COLO668 (cell line): Measurements from ENCODE around the gene RPRD1B.

ENCODE experiments used
- DNase-seq: peaks from one replicate; lab custom pipeline; 2025; ENCODE audit not compliant: unreplicated experiment; lab: John Stamatoyannopoulos, UW

RPRD1B gene

GRCh38 chr20:38034961-38035360 is 1.4 kb downstream of the RPRD1B start:
- DNase-seq: no peak

GRCh38 chr20:38036366-38036765 is 2.8 kb downstream of the RPRD1B start:
- DNase-seq: no peak

DNA sequence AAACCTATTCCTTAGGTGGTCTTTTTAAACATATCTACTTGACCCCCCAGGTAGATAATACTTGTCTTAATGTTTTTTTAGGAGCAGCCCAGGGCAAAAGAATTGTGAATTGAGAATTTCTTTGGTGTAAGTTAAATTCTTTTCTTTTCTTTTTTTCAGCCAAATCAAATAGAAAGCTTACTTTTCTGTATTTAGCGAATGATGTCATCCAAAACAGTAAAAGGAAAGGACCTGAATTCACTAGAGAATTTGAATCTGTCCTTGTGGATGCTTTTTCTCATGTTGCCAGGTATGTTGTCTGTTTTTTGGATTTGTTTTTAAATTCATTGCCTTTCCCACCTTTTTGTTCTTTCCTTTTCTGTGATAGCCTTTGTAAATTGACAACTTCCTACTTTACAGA is 6.7 kb downstream of the RPRD1B start:
- DNase-seq: no peak

GRCh38 chr20:38043512-38044300 is 10.2 kb downstream of the RPRD1B start:
- DNase-seq: no peak

GRCh38 chr20:38044685-38045084 is 11.1 kb downstream of the RPRD1B start:
- DNase-seq: no peak

DNA sequence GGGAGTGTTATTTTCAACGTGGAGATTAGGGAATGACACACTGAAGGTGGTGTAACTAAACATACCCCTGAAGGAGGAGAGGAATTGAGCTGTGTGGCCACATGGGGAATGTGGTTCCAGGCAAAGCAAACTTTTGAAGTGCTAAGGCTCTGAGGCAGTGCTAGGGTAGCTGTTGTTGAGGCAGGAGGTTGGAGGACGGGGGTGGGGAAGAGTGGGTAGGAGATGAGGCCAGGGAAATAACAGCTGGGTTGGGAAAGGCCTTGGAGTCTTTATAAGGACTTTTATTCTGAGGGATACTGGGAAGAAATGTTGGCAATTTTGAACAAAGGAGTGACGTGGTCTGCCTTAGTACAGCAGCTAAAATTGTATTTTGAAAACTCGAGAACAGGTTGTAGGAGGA is 13.0 kb downstream of the RPRD1B start:
- DNase-seq: no peak

DNA sequence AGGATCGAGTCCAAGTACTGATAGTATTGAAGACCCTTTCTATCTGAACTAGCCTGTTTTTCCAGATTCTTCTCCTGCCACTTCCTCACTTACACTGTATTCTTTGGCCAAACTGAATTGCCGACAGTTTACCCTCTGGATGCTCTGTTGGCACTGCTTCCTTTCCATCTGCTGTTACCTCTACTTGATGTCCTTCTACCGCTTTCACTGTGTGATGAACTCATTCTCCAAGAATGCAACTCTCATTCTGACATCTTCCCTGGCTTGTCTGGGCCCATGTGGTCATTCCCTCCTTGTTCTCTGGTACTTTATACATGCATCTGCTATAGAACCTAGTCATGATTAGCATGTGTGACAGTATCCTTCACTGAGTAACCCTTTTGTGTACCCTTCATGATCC is 16.3 kb downstream of the RPRD1B start:
- DNase-seq: no peak

- DNase-seq: no peak
Observed at GRCh38 chr20:38050686-38051085, 17.1 kb downstream of the RPRD1B start.

DNA sequence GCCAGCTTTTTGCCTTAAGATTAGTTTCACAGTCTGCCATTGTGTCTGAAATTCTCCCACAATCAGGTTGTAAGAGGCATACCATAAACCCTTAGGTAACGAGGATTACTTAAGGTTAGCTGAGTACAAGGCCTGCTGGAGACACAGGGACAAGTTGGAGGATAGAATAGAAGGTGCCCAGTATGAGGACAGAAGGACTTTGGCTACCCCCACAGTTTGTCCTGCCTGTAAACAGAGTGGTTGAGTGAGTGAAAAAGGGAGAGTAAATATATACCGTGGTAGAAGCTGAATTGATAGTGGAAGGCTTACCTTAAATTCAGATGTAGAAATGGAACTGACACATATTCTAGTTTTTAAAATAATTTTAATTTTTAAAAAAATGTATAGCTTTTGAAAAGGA is 19.3 kb downstream of the RPRD1B start:
- DNase-seq: no peak

DNA sequence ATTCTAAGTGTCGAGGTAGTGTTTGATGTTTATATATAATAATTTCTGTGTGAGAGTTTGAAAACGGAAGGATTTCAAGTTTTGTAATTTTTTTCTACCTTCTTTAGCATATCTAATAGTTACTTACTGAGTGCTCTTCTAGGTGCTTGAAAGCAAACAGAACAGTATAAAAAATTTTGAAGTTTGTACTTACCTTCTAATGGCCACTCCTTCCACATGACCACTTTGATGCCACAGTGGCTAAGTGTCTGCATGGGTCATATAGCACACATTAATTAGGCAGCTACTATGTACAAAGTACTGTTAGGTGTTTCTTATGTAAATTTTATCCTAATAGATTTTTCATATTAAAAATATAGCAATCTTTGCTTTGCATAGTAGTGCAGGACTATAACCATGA is 21.1 kb downstream of the RPRD1B start:
- no peak for DNase-seq

DNA sequence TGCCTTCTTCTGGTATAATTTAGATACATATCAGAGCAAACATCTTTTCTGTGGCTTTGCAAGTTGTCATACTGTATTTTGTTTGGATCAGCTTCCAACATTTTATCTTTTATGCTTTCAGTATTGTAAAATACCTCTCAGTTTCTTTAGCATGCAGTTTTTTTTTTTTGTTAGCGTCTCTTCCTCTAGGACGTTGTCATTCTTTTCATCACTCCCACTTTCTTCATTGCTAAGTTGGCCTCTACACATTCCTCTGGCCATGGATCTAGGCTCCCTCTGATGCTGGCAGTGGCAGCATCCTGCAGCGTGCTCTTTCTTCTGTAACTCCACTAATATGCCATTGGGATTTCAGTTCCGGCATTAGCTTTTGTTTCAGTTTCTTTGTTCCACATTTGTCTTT is 21.7 kb downstream of the RPRD1B start:
- no peak for DNase-seq

DNA sequence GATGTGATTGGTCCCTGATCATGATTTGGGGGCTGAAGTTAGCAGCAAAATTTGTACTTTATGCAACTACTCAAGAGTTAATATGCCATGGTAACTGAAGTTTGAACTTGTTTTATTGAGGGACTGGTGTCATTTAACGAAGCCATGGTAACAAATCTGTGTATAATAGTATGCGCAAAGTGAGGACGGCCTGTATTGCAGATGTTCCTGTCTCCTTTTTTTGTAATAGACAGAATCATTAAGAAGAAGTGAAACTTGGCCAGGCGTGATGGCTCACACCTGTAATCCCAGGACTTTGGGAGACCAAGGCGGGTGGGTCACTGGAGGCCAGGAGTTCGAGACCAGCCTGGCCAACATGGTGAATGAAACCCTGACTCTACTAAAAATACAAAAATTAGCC is 22.3 kb downstream of the RPRD1B start:
- DNase-seq: no peak

DNA sequence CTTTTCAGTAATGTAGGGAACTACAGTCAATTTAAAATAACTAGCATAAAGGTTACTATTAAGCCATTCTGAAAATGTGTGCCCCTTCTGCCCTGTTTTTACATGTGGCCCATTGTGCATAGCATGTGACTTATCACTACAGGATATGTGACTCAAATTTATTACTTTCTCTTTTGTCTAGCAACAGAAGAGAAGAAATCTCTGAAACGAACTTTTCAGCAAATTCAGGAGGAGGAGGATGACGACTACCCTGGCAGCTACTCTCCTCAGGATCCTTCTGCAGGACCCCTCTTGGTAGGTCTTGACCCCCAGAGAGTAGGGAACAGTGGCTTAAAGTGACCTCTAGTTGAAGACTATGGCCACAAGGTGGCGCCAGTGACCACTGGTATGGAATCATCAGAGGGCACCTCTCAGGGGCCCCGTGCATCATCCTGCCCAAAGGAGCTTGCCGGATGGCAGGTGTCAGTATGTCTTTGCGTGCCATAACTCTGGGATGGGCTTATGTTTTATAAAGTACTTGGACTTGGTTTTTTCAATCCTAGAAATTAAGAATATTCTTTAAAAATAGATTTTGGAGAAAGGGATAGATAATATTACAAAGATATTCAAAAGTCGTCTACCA is 23.9 kb downstream of the RPRD1B start:
- peak; percentile 90 for DNase-seq

GRCh38 chr20:38059832-38060231 is 26.3 kb downstream of the RPRD1B start:
- DNase-seq: no peak

DNA sequence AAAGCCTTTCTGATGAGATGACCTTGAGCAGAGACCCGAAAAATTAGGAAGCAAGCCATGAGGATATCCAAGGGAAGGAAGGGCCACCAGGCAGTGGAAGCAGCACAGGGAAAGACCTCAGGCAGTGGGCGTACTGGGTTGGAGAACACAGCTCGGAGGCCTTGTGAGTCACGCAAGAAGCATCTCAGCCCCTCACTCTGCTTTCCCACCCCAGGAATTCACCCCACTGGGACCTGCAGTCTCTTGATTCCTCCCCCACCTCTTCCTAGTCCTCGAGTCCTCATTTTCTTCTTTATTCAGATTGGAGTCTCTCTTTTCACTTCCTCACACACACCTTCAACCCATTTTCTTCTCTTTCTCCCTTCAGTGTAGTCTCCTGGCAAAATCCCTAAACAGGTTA is 27.0 kb downstream of the RPRD1B start:
- DNase-seq: no peak

DNA sequence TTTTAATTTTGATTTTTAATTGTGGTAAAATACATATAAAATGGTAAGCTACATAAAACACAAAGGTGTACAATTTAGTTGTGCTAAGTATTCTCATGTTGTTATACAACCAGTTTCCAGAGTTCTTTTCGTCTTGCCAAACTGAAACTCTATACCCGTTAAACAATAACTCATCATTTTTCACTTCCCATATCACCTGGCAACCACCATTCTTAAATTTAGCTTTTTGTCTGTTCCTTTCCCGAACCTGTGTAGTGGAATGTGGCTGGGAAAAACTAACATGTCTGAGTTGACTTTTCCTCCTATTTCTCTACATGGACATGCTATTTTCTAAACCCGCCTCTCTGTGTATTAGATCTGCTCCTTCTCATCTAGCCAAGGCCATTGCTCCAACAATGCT is 27.6 kb downstream of the RPRD1B start:
- DNase-seq: no peak

DNA sequence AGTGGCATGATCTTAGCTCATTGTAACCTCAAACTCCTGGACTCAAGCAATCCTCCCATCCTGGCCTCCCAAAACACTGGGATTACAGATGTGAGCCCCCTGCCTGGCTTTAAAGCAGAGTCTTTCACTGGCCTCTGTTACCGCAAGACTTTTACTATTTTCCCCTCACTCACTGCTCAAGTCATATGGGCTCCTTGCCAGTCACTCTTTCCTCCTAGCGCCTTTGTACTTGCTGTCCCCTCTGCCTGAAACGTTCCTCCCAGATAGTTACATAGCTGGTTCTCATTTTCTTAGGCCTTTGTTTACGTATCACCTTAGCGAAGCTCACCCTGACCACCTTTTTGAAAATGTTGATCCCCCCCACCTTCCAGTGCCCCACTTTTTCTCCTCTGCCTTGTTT is 29.3 kb downstream of the RPRD1B start:
- DNase-seq: no peak

DNA sequence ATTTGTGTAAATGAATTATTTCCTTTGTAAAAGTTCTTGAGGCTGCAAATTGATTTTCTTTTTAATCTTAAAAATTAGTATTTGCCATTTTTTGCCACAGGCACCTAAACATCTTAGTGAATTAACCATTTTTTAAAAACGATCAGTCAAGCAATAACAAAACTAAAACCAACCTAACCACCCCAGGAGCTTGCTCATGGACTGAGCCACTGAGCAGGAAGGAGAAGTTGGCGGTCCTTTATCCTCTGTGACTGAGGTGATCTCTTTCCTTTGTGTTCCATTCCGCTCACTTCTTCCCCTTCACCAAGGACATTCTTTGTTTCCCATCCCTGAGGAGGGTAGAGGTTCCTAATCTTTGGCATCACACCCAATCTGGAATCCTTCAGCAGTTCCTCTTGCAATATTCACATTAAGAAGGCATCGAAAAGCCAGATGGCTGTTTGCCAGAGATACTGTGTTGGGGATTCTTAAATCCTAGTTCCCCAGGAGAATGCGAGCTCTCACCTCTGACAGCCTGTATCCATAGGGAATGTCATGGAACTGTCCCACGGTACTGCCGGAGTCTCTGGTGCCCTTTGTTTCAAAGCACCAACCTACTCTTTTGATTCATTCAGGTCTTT is 30.5 kb downstream of the RPRD1B start:
- no peak for DNase-seq

GRCh38 chr20:38065764-38066375 is 32.3 kb downstream of the RPRD1B start:
- no peak for DNase-seq

DNA sequence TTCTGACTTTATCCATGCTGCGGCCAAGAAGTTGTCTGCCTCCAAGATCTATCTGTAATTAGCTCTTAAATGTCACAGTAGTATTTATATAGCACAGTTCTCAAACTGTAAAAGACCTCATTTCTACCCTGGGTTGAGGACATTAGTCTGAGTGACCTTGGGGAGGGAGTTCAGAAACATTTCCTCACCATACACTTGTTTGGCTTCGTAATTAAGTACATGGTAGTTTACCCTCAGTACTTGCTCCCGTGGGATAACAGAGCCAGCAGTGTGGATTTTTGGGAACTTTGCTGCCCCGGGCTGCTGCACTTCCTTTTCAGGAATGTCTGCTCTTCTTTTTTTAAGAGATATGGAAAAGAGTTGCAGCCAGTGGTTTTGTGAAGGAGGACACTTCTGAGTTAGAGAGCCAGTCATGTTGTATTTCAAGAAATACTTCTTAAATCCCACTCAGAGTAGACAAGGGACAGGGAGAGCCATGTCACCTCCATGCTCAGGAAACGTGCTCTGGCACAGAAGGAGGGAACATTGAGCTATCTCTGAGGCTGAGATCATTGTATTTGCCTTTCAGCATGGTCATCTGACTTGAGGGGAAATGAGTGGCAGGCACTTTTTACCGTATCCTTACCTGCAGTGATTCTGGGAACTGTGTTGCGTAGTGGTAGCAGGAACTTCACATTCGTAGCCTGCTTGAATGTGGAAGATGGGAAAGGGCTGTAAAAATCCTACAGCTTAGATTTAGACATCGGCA is 33.6 kb downstream of the RPRD1B start:
- DNase-seq: no peak

DNA sequence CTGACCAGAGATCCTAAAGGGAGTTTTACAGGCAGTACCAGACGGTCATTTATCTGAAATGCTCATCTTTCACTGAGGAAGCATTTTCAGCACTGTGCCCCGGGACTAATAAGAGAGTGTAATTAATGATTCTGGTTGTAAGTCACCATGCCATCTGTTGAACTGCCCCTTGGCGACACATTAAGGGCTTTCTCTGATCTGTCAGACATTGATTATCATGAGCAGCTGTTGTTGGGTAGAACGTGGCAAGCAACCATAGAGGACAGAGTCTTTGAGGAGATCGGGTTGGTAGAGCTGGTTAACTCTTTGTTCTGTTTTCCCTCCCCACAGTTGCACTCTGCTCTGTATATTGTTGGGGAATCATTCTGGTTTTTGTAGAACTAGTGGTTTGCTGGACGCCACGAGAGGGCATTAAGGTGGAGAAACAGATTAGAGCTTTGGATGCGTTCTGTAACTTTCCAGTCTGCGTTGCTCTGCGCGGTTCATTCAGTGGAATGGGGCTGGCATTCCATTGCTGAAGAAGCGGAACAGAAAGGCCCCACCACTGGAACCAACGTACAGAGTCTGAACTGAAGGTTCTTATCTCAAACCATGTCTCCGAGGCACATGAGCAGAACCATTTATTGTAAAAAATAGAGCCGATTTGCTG is 34.3 kb downstream of the RPRD1B start:
- no peak for DNase-seq
